H7 (cell line): ENCODE data around the gene MOSPD3. TPM values are rescaled to one million over a fixed set of nuclear protein-coding genes. Genes with fewer than 3 reads are reported as not detected.
"Not testable (repeated sequence)": the region's sequence is repeated elsewhere in the genome, so short reads cannot be mapped to it uniquely, and the experiment has no call there.

ENCODE experiments used
- DNase-seq: peaks from one replicate; pipeline ENCODE4 v3.0.0; 2012
- H3K27me3 ChIP-seq: 2 replicates; pipeline ENCODE4 v1.6.0; 2011; ENCODE audit warnings: mild to moderate bottlenecking, low read length; ENCODE audit not compliant: control insufficient read depth, insufficient read depth
- H3K36me3 ChIP-seq: replicated peaks from 2 replicates; pipeline ENCODE4 v1.5.1; 2011; ENCODE audit warnings: low read length; ENCODE audit not compliant: control insufficient read depth, insufficient read depth
- H3K4me3 ChIP-seq: 2 replicates; pipeline ENCODE4 v1.5.1; 2011; ENCODE audit warnings: low read depth, mild to moderate bottlenecking, control low read depth, low read length, moderate library complexity; ENCODE audit not compliant: insufficient read depth
- total RNA-seq: library from RNA; depleted of rRNA; stranded (reverse); fragments of >200 nt; shearing (Covaris generic); gene quantifications from 2 replicates; pipeline ENCODE4 v1.2.3, GENCODE V29; 2014; rRNA removed

MOSPD3 gene
- total RNA-seq: 18.6 and 21.8 TPM in 2 replicates

- peaks cover 5% of the 10 kb centered on the region; the same call in 1 of the 2 replicates for H3K27me3 ChIP-seq
- peak; percentile 100 for DNase-seq
- H3K36me3 ChIP-seq: peaks cover 2% of the 10 kb centered on the region; the same call in 1 of the 2 replicates
- H3K4me3 ChIP-seq: peak within 1 kb of the TSS; percentile 61
Observed at GRCh38 chr7:100611983-100612729, at the start of gene MOSPD3. Gene MOSPD3, plus strand, starts transcription at chr7:100612540. Its CDS starts 252 bp downstream, at chr7:100612792.

- no peak for DNase-seq
- no peaks in the 10 kb centered on the region; the same call in 1 of the 2 replicates for H3K36me3 ChIP-seq
- no peaks in the 10 kb centered on the region for H3K27me3 ChIP-seq
- H3K4me3 ChIP-seq: no peak overlapping the region
Observed at GRCh38 chr7:100563100-100563564, 49.2 kb upstream of the MOSPD3 start.

- Histone ChIP-seq H3K36me3 (no peaks in the 10 kb centered on the region; the same call in 1 of the 2 replicates), H3K27me3 (no peaks in the 10 kb centered on the region), H3K4me3 (no peak overlapping the region)
- DNase-seq: peak; percentile 97
Observed at GRCh38 chr7:100563809-100564400, 48.4 kb upstream of the MOSPD3 start.

- H3K4me3 ChIP-seq, H3K36me3 ChIP-seq, H3K27me3 ChIP-seq, DNase-seq: not testable (repeated sequence)
Observed at GRCh38 chr7:100564405-100564804, 47.9 kb upstream of the MOSPD3 start.

GRCh38 chr7:100565133-100565571 lies 47.2 kb upstream of the MOSPD3 start:
- Histone ChIP-seq H3K27me3 (peaks cover 4% of the 10 kb centered on the region), H3K36me3 (no peaks in the 10 kb centered on the region; the same call in 1 of the 2 replicates), H3K4me3 (no peak overlapping the region)
- DNase-seq: peak; percentile 40

- H3K27me3 ChIP-seq: peaks cover 5% of the 10 kb centered on the region
- no peaks in the 10 kb centered on the region; the same call in 1 of the 2 replicates for H3K36me3 ChIP-seq
- no peak for DNase-seq
- no peak overlapping the region for H3K4me3 ChIP-seq
Observed at GRCh38 chr7:100566018-100566531, 46.3 kb upstream of the MOSPD3 start.

- Histone ChIP-seq H3K4me3 (no peak overlapping the region), H3K27me3 (peaks cover 5% of the 10 kb centered on the region), H3K36me3 (no peaks in the 10 kb centered on the region; the same call in 1 of the 2 replicates)
- peak; percentile 43 for DNase-seq
Observed at GRCh38 chr7:100567031-100567730, 45.2 kb upstream of the MOSPD3 start.

GRCh38 chr7:100567751-100568175 lies 44.6 kb upstream of the MOSPD3 start:
- H3K36me3 ChIP-seq: no peaks in the 10 kb centered on the region; the same call in 1 of the 2 replicates
- H3K4me3 ChIP-seq: no peak overlapping the region
- peaks cover 5% of the 10 kb centered on the region for H3K27me3 ChIP-seq
- DNase-seq: no peak

- Histone ChIP-seq H3K27me3 (peaks cover 5% of the 10 kb centered on the region), H3K4me3 (no peak overlapping the region), H3K36me3 (no peaks in the 10 kb centered on the region; the same call in 1 of the 2 replicates)
- no peak for DNase-seq
Observed at GRCh38 chr7:100568176-100568895, 44.0 kb upstream of the MOSPD3 start.

- Histone ChIP-seq H3K36me3 (no peaks in the 10 kb centered on the region; the same call in 1 of the 2 replicates), H3K27me3 (peaks cover 5% of the 10 kb centered on the region), H3K4me3 (peak overlapping the region; percentile 63)
- DNase-seq: peak; percentile 91
Observed at GRCh38 chr7:100568896-100569844, 43.2 kb upstream of the MOSPD3 start.

GRCh38 chr7:100570954-100571828 lies 41.1 kb upstream of the MOSPD3 start:
- peaks cover 2% of the 10 kb centered on the region; the same call in 1 of the 2 replicates for H3K36me3 ChIP-seq
- no peak overlapping the region for H3K4me3 ChIP-seq
- H3K27me3 ChIP-seq: peaks cover 5% of the 10 kb centered on the region
- peak; percentile 78 for DNase-seq

- peaks cover 5% of the 10 kb centered on the region; the same call in 1 of the 2 replicates for H3K36me3 ChIP-seq
- DNase-seq: peak; percentile 50
- H3K4me3 ChIP-seq: no peak overlapping the region
- peaks cover 5% of the 10 kb centered on the region for H3K27me3 ChIP-seq
Observed at GRCh38 chr7:100571829-100572116, 40.6 kb upstream of the MOSPD3 start.
